ENCODE data around the gene ANKRD28. TPM values are rescaled to one million over a fixed set of nuclear protein-coding genes. Genes with fewer than 3 reads are reported as not detected.
"Not testable (repeated sequence)": the region's sequence is repeated elsewhere in the genome, so short reads cannot be mapped to it uniquely, and the experiment has no call there.

ANKRD28 gene
- total RNA-seq, 2 donors from 2014 or later: 40.7 to 46.2 TPM

DNA sequence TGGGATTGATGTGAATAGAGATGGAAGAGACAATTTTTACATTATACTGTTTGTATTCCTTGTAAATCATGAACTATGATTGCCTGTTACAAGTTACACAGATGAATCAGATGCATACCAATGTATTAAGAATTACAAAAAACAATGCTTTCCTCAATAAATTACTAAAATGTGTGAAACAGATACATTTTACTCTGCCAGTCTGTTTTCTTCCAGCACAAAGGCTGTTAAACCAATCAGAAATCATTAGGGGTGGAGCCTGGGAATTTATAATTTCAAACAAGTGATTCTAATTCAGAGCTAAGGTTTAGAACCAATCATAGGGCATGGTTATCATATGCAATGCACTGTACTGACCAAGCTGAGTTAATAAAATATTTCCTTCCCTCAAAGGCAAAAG, 21.8 kb upstream of the ANKRD28 start:
- no peaks in the 10 kb centered on the region for H3K27me3 ChIP-seq
- H3K4me3 ChIP-seq: no peak overlapping the region
- H3K9ac ChIP-seq (ENCODE audit: low read depth in 2 of 2, low read length in 2 of 2): no peak overlapping the region
- no peaks in the 10 kb centered on the region for H3K4me1 ChIP-seq
- intact Hi-C loops (cut with DNase I): loop anchor here (10.0 kb wide), 1 partner anchor 425 kb away; no protein-coding TSS in a partner anchor
- no peaks in the 10 kb centered on the region for H3K36me3 ChIP-seq
- TF ChIP-seq, protein P1, sequence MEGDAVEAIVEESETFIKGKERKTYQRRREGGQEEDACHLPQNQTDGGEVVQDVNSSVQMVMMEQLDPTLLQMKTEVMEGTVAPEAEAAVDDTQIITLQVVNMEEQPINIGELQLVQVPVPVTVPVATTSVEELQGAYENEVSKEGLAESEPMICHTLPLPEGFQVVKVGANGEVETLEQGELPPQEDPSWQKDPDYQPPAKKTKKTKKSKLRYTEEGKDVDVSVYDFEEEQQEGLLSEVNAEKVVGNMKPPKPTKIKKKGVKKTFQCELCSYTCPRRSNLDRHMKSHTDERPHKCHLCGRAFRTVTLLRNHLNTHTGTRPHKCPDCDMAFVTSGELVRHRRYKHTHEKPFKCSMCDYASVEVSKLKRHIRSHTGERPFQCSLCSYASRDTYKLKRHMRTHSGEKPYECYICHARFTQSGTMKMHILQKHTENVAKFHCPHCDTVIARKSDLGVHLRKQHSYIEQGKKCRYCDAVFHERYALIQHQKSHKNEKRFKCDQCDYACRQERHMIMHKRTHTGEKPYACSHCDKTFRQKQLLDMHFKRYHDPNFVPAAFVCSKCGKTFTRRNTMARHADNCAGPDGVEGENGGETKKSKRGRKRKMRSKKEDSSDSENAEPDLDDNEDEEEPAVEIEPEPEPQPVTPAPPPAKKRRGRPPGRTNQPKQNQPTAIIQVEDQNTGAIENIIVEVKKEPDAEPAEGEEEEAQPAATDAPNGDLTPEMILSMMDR (IDR thresholded peaks at IDR 0.05): no peak
- H3K27ac ChIP-seq: no peak overlapping the region
- no peak for DNase-seq
- H3K9me3 ChIP-seq: no peaks in the 10 kb centered on the region

DNA sequence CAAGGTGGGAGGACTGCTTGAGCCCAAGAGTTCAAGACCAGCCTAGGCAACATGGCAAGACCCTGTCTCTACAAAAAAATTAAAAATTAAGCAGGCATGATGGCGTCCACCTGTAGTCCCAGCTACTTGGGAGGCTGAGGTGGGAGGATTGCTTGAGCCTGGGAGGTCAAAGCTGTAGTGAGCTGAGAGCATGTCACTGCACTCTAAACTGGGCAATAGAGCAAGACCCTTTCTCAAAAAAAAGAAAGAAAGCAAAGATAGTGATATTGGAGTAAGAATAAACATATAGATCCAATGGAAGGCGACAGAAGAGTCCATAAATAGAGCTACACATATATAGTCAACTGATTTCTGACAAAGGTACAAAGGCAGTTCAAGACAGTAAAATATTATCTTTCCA, 21.3 kb upstream of the ANKRD28 start:
- Histone ChIP-seq H3K27me3 (no peaks in the 10 kb centered on the region), H3K4me3 (no peak overlapping the region), H3K9ac (ENCODE audit: low read depth in 2 of 2, low read length in 2 of 2) (no peak overlapping the region), H3K36me3 (no peaks in the 10 kb centered on the region), H3K27ac (no peak overlapping the region), H3K9me3 (no peaks in the 10 kb centered on the region), H3K4me1 (no peaks in the 10 kb centered on the region)
- no peak for DNase-seq
- intact Hi-C loops (cut with DNase I): loop anchor here (10.0 kb wide), 1 partner anchor 426 kb away; no protein-coding TSS in a partner anchor
- TF ChIP-seq, protein P1 (IDR thresholded peaks at IDR 0.05): no peak

DNA sequence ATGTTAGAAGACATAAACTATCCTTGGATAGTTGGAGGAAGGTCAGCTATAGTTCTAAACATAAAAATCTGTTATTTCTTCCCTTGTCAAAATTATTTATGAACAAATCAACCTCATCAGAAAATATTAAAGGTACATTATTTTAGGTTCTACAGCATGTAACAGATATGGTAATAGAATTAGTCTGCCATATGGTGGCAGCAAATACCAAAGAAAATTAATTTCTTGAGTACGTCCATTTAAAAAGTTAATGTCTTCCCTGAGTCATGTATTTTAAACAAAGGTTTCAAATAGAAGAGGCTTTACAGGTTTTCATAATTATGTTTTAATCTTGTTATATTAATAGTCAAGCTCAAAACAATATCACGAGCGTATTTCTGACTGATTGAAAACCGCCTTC, 17.9 kb upstream of the ANKRD28 start:
- no peaks in the 10 kb centered on the region for H3K9me3 ChIP-seq
- no peaks in the 10 kb centered on the region for H3K36me3 ChIP-seq
- H3K27me3 ChIP-seq: no peaks in the 10 kb centered on the region
- intact Hi-C loops (cut with DNase I): loop anchor here (10.0 kb wide), 1 partner anchor 429 kb away; no protein-coding TSS in a partner anchor
- TF ChIP-seq, protein P1 (IDR thresholded peaks at IDR 0.05): no peak
- DNase-seq: no peak
- no peak overlapping the region for H3K27ac ChIP-seq
- H3K4me3 ChIP-seq: no peak overlapping the region
- no peak overlapping the region for H3K9ac ChIP-seq (ENCODE audit: low read depth in 2 of 2, low read length in 2 of 2)
- no peaks in the 10 kb centered on the region for H3K4me1 ChIP-seq

DNA sequence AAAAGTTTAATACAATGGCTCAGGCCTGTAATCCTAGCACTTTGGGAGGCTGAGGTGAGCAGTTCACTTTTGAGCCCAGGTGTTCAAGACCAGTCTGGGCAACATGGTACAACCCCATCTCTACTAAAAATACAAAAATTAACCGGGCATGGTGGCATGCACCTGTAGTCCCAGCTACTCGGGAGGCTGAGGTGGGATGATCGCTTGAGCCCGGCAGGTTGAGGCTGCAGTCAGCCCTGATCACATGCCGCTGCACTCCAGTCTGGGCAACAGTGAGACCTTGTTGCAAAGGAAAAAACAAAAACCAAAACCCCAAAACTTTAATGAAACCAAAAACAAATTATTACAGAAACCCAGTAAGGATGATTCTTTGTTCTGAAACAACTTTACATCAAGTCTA, 15.3 kb upstream of the ANKRD28 start:
- H3K9ac ChIP-seq (ENCODE audit: low read depth in 2 of 2, low read length in 2 of 2); H3K9me3 ChIP-seq; DNase-seq; H3K27me3 ChIP-seq; H3K36me3 ChIP-seq; H3K27ac ChIP-seq; H3K4me1 ChIP-seq; H3K4me3 ChIP-seq: not testable (repeated sequence)
- intact Hi-C loops (cut with DNase I): loop anchor here (10.0 kb wide), 1 partner anchor 432 kb away; no protein-coding TSS in a partner anchor

DNA sequence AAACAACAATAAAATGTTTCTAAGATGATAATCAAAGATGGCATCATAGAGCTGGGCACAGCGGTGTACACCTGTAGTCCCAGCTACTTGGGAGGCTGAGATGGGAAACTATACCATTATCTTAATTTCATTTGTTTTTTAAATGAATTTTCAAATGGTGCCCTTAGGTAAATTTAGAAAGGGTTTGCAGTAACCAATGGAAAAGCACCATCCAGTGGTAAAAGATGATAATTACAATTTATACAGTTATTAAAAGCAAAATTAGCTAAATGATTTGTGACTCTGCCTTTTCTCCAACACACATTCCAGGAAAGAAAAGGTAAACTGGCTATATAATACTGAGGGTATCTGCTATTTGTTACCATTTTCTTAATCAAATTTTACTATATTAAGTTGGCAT, 14.4 kb upstream of the ANKRD28 start:
- Histone ChIP-seq H3K36me3 (no peaks in the 10 kb centered on the region), H3K4me3 (no peak overlapping the region), H3K27ac (no peak overlapping the region), H3K9me3 (no peaks in the 10 kb centered on the region), H3K9ac (ENCODE audit: low read depth in 2 of 2, low read length in 2 of 2) (no peak overlapping the region), H3K27me3 (no peaks in the 10 kb centered on the region), H3K4me1 (no peaks in the 10 kb centered on the region)
- intact Hi-C loops (cut with DNase I): loop anchor here (10.0 kb wide), 1 partner anchor 433 kb away; no protein-coding TSS in a partner anchor
- TF ChIP-seq, protein P1 (IDR thresholded peaks at IDR 0.05): no peak
- no peak for DNase-seq

DNA sequence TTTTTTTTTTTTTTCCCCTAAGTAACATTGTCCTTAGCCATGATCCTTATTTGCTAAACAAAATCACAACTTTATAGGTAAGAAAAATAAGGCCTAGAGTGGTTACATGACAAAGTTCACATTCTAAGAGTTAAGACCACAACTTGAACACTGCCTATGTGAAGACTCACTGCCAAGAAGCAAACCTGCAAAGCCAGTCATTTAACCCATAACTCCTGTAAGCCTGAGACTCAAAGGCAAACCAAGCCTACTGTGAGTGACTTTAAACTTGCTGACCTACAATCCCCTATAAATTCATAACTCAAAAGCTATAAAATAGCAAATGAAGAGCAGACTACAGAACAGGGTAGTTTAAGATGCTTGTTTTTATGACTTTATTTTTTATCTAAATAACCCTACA, 12.9 kb upstream of the ANKRD28 start:
- Histone ChIP-seq H3K27me3 (no peaks in the 10 kb centered on the region), H3K9me3 (no peaks in the 10 kb centered on the region), H3K9ac (ENCODE audit: low read depth in 2 of 2, low read length in 2 of 2) (no peak overlapping the region), H3K36me3 (no peaks in the 10 kb centered on the region), H3K4me1 (no peaks in the 10 kb centered on the region), H3K27ac (no peak overlapping the region), H3K4me3 (no peak overlapping the region)
- peak; percentile 22 for DNase-seq
- intact Hi-C loops (cut with DNase I): loop anchor here (10.0 kb wide), 1 partner anchor 434 kb away; no protein-coding TSS in a partner anchor
- TF ChIP-seq, protein P1 (IDR thresholded peaks at IDR 0.05): no peak

Measured in colonic mucosa (tissue), 4 donors.